ENCODE measurements around the gene ZNF536. TPM values are rescaled to one million over a fixed set of nuclear protein-coding genes. Genes with fewer than 3 reads are reported as not detected.

ZNF536 gene
- polyA plus RNA-seq, 1 donor (not counting 4 experiments of a cell fraction or from before 2014, with no cell fraction given): not detected

DNA sequence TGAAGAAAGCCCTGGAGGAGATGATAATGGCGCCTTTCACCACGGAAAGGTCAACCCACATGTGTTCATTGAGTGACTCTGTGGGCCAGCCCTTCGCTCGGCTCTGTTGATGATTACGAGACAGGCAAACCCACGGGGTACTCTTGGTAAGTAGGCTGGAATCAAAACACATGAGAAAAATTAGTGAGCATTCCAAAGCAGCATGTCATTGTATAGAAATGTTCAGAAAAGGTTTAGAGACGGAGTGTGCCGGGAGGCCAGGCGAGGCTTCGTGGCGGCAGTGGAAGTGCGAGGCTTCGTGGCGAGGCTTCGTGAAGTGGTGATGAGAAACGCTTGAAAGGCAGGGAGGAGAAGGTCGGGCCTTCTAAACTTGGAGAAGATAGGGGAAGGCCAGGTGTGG lies 144.3 kb downstream of the ZNF536 start:
- Histone ChIP-seq H3K4me3 (ENCODE audit: control insufficient read depth in 2 of 3, extremely low read depth in 1 of 3, insufficient read depth in 2 of 3, low read depth in 1 of 3, low read length in 3 of 3) (no peak overlapping the region), H3K9ac (ENCODE audit: control insufficient read depth, extremely low read depth, insufficient read depth, low read length) (no peak overlapping the region), H3K79me2 (ENCODE audit: control insufficient read depth, insufficient read depth, low read length) (no peaks in the 10 kb centered on the region), H3K4me2 (ENCODE audit: control insufficient read depth, extremely low read depth, insufficient read depth, low read depth, low read length) (no peak overlapping the region), H3K36me3 (ENCODE audit: control insufficient read depth in 2 of 2, extremely low read depth in 1 of 2, insufficient read depth in 2 of 2, low read length in 2 of 2) (no peaks in the 10 kb centered on the region), H2AFZ (ENCODE audit: control insufficient read depth, low read length) (no peak overlapping the region), H4K20me1 (ENCODE audit: control insufficient read depth, extremely low read depth, insufficient read depth, low read length) (no peaks in the 10 kb centered on the region), H3K9me1 (ENCODE audit: control insufficient read depth, extremely low read depth, insufficient read depth, low read length) (no peaks in the 10 kb centered on the region), H3K27me3 (ENCODE audit: control insufficient read depth, extremely low read depth, insufficient read depth, low read length) (no peaks in the 10 kb centered on the region), H3K27ac (ENCODE audit: control insufficient read depth, insufficient read depth, low read length) (no peak overlapping the region), H3K9me3 (ENCODE audit: control insufficient read depth, low read depth, low read length) (peaks cover 6% of the 10 kb centered on the region), H3K4me1 (ENCODE audit: control insufficient read depth, extremely low read depth, insufficient read depth, low read length) (no peaks in the 10 kb centered on the region)
- dilution Hi-C loops (cut with MboI; ENCODE audit: extremely low pct_ligation_motif_present, low sequenced_read_pairs): no loop called here
- FAIRE-seq (no peak), DNase-seq (ENCODE audit: low read depth, low spot score) (no peak)
- TF ChIP-seq EZH2 (IDR thresholded peaks at IDR 0.05; ENCODE audit: low read length) (no peak), CTCF (optimal IDR thresholded peaks at IDR 0.05 in 1 of 3, IDR thresholded peaks at IDR 0.05 in 1 of 3, conservative IDR thresholded peaks at IDR 0.05 in 1 of 3; ENCODE audit: extremely low read depth in 1 of 3, insufficient read depth in 2 of 3, low read length in 3 of 3) (no peak)

- no peaks in the 10 kb centered on the region for H3K79me2 ChIP-seq (ENCODE audit: control insufficient read depth, insufficient read depth, low read length)
- no peak overlapping the region for H3K4me3 ChIP-seq (ENCODE audit: control insufficient read depth in 2 of 3, extremely low read depth in 1 of 3, insufficient read depth in 2 of 3, low read depth in 1 of 3, low read length in 3 of 3)
- no peak overlapping the region for H3K27ac ChIP-seq (ENCODE audit: control insufficient read depth, insufficient read depth, low read length)
- TF ChIP-seq CTCF (optimal IDR thresholded peaks at IDR 0.05 in 1 of 3, IDR thresholded peaks at IDR 0.05 in 1 of 3, conservative IDR thresholded peaks at IDR 0.05 in 1 of 3; ENCODE audit: extremely low read depth in 1 of 3, insufficient read depth in 2 of 3, low read length in 3 of 3): no peak
- no peak for TF ChIP-seq EZH2 (IDR thresholded peaks at IDR 0.05; ENCODE audit: low read length)
- H3K27me3 ChIP-seq (ENCODE audit: control insufficient read depth, extremely low read depth, insufficient read depth, low read length): no peaks in the 10 kb centered on the region
- H3K4me1 ChIP-seq (ENCODE audit: control insufficient read depth, extremely low read depth, insufficient read depth, low read length): no peaks in the 10 kb centered on the region
- H4K20me1 ChIP-seq (ENCODE audit: control insufficient read depth, extremely low read depth, insufficient read depth, low read length): no peaks in the 10 kb centered on the region
- no peak overlapping the region for H3K9ac ChIP-seq (ENCODE audit: control insufficient read depth, extremely low read depth, insufficient read depth, low read length)
- H3K4me2 ChIP-seq (ENCODE audit: control insufficient read depth, extremely low read depth, insufficient read depth, low read depth, low read length): no peak overlapping the region
- dilution Hi-C loops (cut with MboI; ENCODE audit: extremely low pct_ligation_motif_present, low sequenced_read_pairs): no loop called here
- H2AFZ ChIP-seq (ENCODE audit: control insufficient read depth, low read length): no peak overlapping the region
- no peak for DNase-seq (ENCODE audit: low read depth, low spot score)
- H3K9me3 ChIP-seq (ENCODE audit: control insufficient read depth, low read depth, low read length): peaks cover 6% of the 10 kb centered on the region
- no peaks in the 10 kb centered on the region for H3K36me3 ChIP-seq (ENCODE audit: control insufficient read depth in 2 of 2, extremely low read depth in 1 of 2, insufficient read depth in 2 of 2, low read length in 2 of 2)
- H3K9me1 ChIP-seq (ENCODE audit: control insufficient read depth, extremely low read depth, insufficient read depth, low read length): no peaks in the 10 kb centered on the region
- FAIRE-seq: no peak
Observed at GRCh38 chr19:30518965-30519606, 146.9 kb downstream of the ZNF536 start.

All from keratinocyte (primary cell).